NCI-H748 (cell line): ENCODE results near the gene KIRREL3.

ENCODE experiments used
- DNase-seq: peaks from one replicate; lab custom pipeline; 2025; ENCODE audit not compliant: unreplicated experiment; lab: John Stamatoyannopoulos, UW

Gene KIRREL3

GRCh38 chr11:126878913-126879482 lies 121.6 kb downstream of the KIRREL3 start:
- peak; percentile 1 for DNase-seq

- DNase-seq, result peak; percentile 0
Measured at GRCh38 chr11:126874831-126875230, 125.7 kb downstream of the KIRREL3 start.

- no peak for DNase-seq
Measured at GRCh38 chr11:126874276-126874675, 126.3 kb downstream of the KIRREL3 start.

- DNase-seq, result no peak
Measured at GRCh38 chr11:126871792-126872191, 128.8 kb downstream of the KIRREL3 start.

- no peak for DNase-seq
Measured at GRCh38 chr11:126870021-126870420, 130.5 kb downstream of the KIRREL3 start.

- no peak for DNase-seq
Measured at GRCh38 chr11:126868741-126869140, 131.8 kb downstream of the KIRREL3 start.

- no peak for DNase-seq
Measured at GRCh38 chr11:126864934-126865333, 135.6 kb downstream of the KIRREL3 start.

GRCh38 chr11:126863294-126863997 lies 137.1 kb downstream of the KIRREL3 start:
- no peak for DNase-seq

GRCh38 chr11:126862664-126863243 lies 137.8 kb downstream of the KIRREL3 start:
- peak; percentile 13 for DNase-seq

GRCh38 chr11:126861796-126862459 lies 138.6 kb downstream of the KIRREL3 start:
- DNase-seq, result peak; percentile 8

GRCh38 chr11:126857860-126858808 lies 142.4 kb downstream of the KIRREL3 start:
- DNase-seq, result peak; percentile 97

GRCh38 chr11:126855536-126855935 lies 145.0 kb downstream of the KIRREL3 start:
- DNase-seq, result no peak

- no peak for DNase-seq
Measured at GRCh38 chr11:126853732-126854131, 146.8 kb downstream of the KIRREL3 start.

GRCh38 chr11:126844789-126845188 lies 155.8 kb downstream of the KIRREL3 start:
- DNase-seq, result no peak

GRCh38 chr11:126843096-126843495 lies 157.5 kb downstream of the KIRREL3 start:
- DNase-seq, result no peak

- no peak for DNase-seq
Measured at GRCh38 chr11:126841999-126842398, 158.6 kb downstream of the KIRREL3 start.

- no peak for DNase-seq
Measured at GRCh38 chr11:126840975-126841374, 159.6 kb downstream of the KIRREL3 start.

GRCh38 chr11:126840201-126840886 lies 160.2 kb downstream of the KIRREL3 start:
- DNase-seq, result no peak

GRCh38 chr11:126839496-126839895 lies 161.1 kb downstream of the KIRREL3 start:
- no peak for DNase-seq

- DNase-seq, result no peak
Measured at GRCh38 chr11:126838779-126839178, 161.8 kb downstream of the KIRREL3 start.
